Ishikawa (cell line): ENCODE results near the gene IL1RAPL1.

Source experiments
- CEBPB ChIP-seq: IDR thresholded peaks from 2 replicates; pipeline ENCODE4 v1.6.1; 2012
- CREB1 ChIP-seq: IDR thresholded peaks from 2 replicates; pipeline ENCODE4 v1.6.1; 2012; ENCODE audit warnings: low read depth
- EGR1 ChIP-seq: IDR thresholded peaks from 2 replicates; pipeline ENCODE4 v1.6.1; 2012
- EP300 ChIP-seq: IDR thresholded peaks from 2 replicates; pipeline ENCODE4 v1.6.1; 2012; ENCODE audit warnings: borderline replicate concordance
- FOXM1 ChIP-seq: IDR thresholded peaks from 2 replicates; pipeline ENCODE4 v1.6.1; 2012; ENCODE audit warnings: low read depth, borderline replicate concordance
- MAX ChIP-seq: IDR thresholded peaks from 2 replicates; pipeline ENCODE4 v1.6.1; 2012
- NFIC ChIP-seq: IDR thresholded peaks from 2 replicates; pipeline ENCODE4 v1.6.1; 2012
- RAD21 ChIP-seq: IDR thresholded peaks from 2 replicates; pipeline ENCODE4 v1.6.1; 2012; ENCODE audit warnings: low read depth
- REST ChIP-seq: IDR thresholded peaks from 2 replicates; pipeline ENCODE4 v1.6.1; 2012; ENCODE audit warnings: low read depth, mild to moderate bottlenecking
- TAF1 ChIP-seq: IDR thresholded peaks from 2 replicates; pipeline ENCODE4 v1.6.1; 2012; ENCODE audit warnings: low read depth, mild to moderate bottlenecking
- TCF12 ChIP-seq: IDR thresholded peaks from 2 replicates; pipeline ENCODE4 v1.6.1; 2012; ENCODE audit warnings: low read depth
- TEAD4 ChIP-seq: IDR thresholded peaks from 2 replicates; pipeline ENCODE4 v1.6.1; 2012
- USF1 ChIP-seq: IDR thresholded peaks from 2 replicates; pipeline ENCODE4 v1.6.1; 2012
- YY1 ChIP-seq: IDR thresholded peaks from 2 replicates; pipeline ENCODE4 v1.6.1; 2012; ENCODE audit warnings: low read depth
- ZBTB7A ChIP-seq: IDR thresholded peaks from 2 replicates; pipeline ENCODE4 v1.6.1; 2012; ENCODE audit warnings: low read depth

The IL1RAPL1 gene

GRCh38 chrX:29659911-29660310 is 1072.7 kb downstream of the IL1RAPL1 start:
- TF ChIP-seq REST (no peak), FOXM1 (no peak), TCF12 (no peak), NFIC (no peak), TAF1 (no peak), CEBPB (no peak), EGR1 (no peak)

- no peak for TF ChIP-seq EP300
- no peak for TF ChIP-seq RAD21
- no peak for TF ChIP-seq FOXM1
- TF ChIP-seq NFIC, result no peak
- TF ChIP-seq MAX, result no peak
- no peak for TF ChIP-seq TCF12
- no peak for TF ChIP-seq TAF1
- no peak for TF ChIP-seq CREB1
- no peak for TF ChIP-seq CEBPB
These were observed 1074.0 kb downstream of the IL1RAPL1 start for GRCh38 chrX:29661290-29661689.

GRCh38 chrX:29662101-29662500 is 1074.9 kb downstream of the IL1RAPL1 start:
- TF ChIP-seq EP300, result no peak
- TF ChIP-seq TCF12, result no peak
- TF ChIP-seq TEAD4, result no peak
- TF ChIP-seq FOXM1, result no peak
- no peak for TF ChIP-seq YY1
- TF ChIP-seq ZBTB7A, result no peak
- TF ChIP-seq RAD21, result no peak
- no peak for TF ChIP-seq USF1
- no peak for TF ChIP-seq TAF1
- no peak for TF ChIP-seq MAX
- TF ChIP-seq CREB1, result no peak
- no peak for TF ChIP-seq REST
- TF ChIP-seq CEBPB, result no peak
- no peak for TF ChIP-seq EGR1
- no peak for TF ChIP-seq NFIC

- TF ChIP-seq EGR1, result no peak
- no peak for TF ChIP-seq TEAD4
- no peak for TF ChIP-seq NFIC
- no peak for TF ChIP-seq ZBTB7A
- TF ChIP-seq MAX, result no peak
- TF ChIP-seq RAD21, result no peak
- TF ChIP-seq FOXM1, result no peak
- TF ChIP-seq CREB1, result no peak
- TF ChIP-seq TCF12, result no peak
- no peak for TF ChIP-seq EP300
- TF ChIP-seq USF1, result no peak
- no peak for TF ChIP-seq CEBPB
- no peak for TF ChIP-seq REST
These were observed 1075.7 kb downstream of the IL1RAPL1 start for GRCh38 chrX:29662759-29663503.
